OCI-LY7 (cell line): ENCODE data around the gene PRODH2.

ENCODE experiments used
- CTCF ChIP-seq: fragments of 200-600 bp; sonication (generic); conservative IDR thresholded peaks from 2 replicates; pipeline ENCODE4 v1.5.1; 2014; ENCODE audit warnings: mild to moderate bottlenecking, antibody characterized with exemption, low read length, moderate library complexity, mixed read lengths
- EZH2phosphoT487 ChIP-seq: fragments of 200-600 bp; sonication (generic); IDR thresholded peaks from 2 replicates; pipeline ENCODE4 v1.6.1; 2018; ENCODE audit warnings: low read depth, borderline replicate concordance, mild to moderate bottlenecking, mixed run types, antibody characterized with exemption, low read length, moderate library complexity, mixed read lengths

GRCh38 chr19:35755550-35756376 is 56.9 kb downstream of the PRODH2 start:
- TF ChIP-seq CTCF (no peak), EZH2phosphoT487 (no peak)
